ENCODE data around the gene STUM. TPM values are rescaled to one million over a fixed set of nuclear protein-coding genes. Genes with fewer than 3 reads are reported as not detected.

Gene STUM
- total RNA-seq, 1 donor from 2014 or later = 6.4 TPM

GRCh38 chr1:226552061-226552460 lies 3.5 kb downstream of the STUM start:
- peaks cover 24% of the 10 kb centered on the region for H3K4me1 ChIP-seq
- no peaks in the 10 kb centered on the region for H3K9me3 ChIP-seq
- no peaks in the 10 kb centered on the region for H3K27me3 ChIP-seq
- DNase-seq (ENCODE audit: extremely low spot score in 2 of 2) = no peak
- H3K36me3 ChIP-seq = no peaks in the 10 kb centered on the region
- H3K27ac ChIP-seq = no peak overlapping the region
- no peak overlapping the region for H3K4me3 ChIP-seq
- TF ChIP-seq POLR2A (IDR thresholded peaks at IDR 0.05) = no peak
- no peak for TF ChIP-seq POLR2AphosphoS5 (IDR thresholded peaks at IDR 0.05; ENCODE audit: insufficient read depth in 1 of 2, low read depth in 1 of 2)
- no peak for TF ChIP-seq CTCF (IDR thresholded peaks at IDR 0.05)
- intact Hi-C loops (cut with DNase I) = no loop called here

- no peak for DNase-seq (ENCODE audit: extremely low spot score in 2 of 2)
- Histone ChIP-seq H3K9me3 (no peaks in the 10 kb centered on the region), H3K27ac (no peak overlapping the region), H3K4me1 (peaks cover 19% of the 10 kb centered on the region), H3K27me3 (no peaks in the 10 kb centered on the region), H3K36me3 (no peaks in the 10 kb centered on the region), H3K4me3 (no peak overlapping the region)
- intact Hi-C loops (cut with DNase I) = no loop called here
- no peak for TF ChIP-seq POLR2A (IDR thresholded peaks at IDR 0.05)
- TF ChIP-seq POLR2AphosphoS5 (IDR thresholded peaks at IDR 0.05; ENCODE audit: insufficient read depth in 1 of 2, low read depth in 1 of 2) = no peak
- TF ChIP-seq CTCF (IDR thresholded peaks at IDR 0.05) = no peak
Measured at GRCh38 chr1:226553266-226553923, 4.8 kb downstream of the STUM start.

- TF ChIP-seq POLR2A (IDR thresholded peaks at IDR 0.05) (no peak), CTCF (IDR thresholded peaks at IDR 0.05) (no peak), POLR2AphosphoS5 (IDR thresholded peaks at IDR 0.05; ENCODE audit: insufficient read depth in 1 of 2, low read depth in 1 of 2) (no peak)
- no peak for DNase-seq (ENCODE audit: extremely low spot score in 2 of 2)
- H3K27me3 ChIP-seq = no peaks in the 10 kb centered on the region
- H3K36me3 ChIP-seq = no peaks in the 10 kb centered on the region
- H3K9me3 ChIP-seq = no peaks in the 10 kb centered on the region
- peaks cover 18% of the 10 kb centered on the region for H3K4me1 ChIP-seq
- intact Hi-C loops (cut with DNase I) = no loop called here
- H3K4me3 ChIP-seq = no peak overlapping the region
- no peak overlapping the region for H3K27ac ChIP-seq
Measured at GRCh38 chr1:226553924-226554282, 5.3 kb downstream of the STUM start.

GRCh38 chr1:226555092-226555491 lies 6.5 kb downstream of the STUM start:
- H3K4me3 ChIP-seq = no peak overlapping the region
- no peak for DNase-seq (ENCODE audit: extremely low spot score in 2 of 2)
- H3K27ac ChIP-seq = no peak overlapping the region
- no peaks in the 10 kb centered on the region for H3K36me3 ChIP-seq
- no peaks in the 10 kb centered on the region for H3K27me3 ChIP-seq
- TF ChIP-seq CTCF (IDR thresholded peaks at IDR 0.05) = no peak
- no peak for TF ChIP-seq POLR2AphosphoS5 (IDR thresholded peaks at IDR 0.05; ENCODE audit: insufficient read depth in 1 of 2, low read depth in 1 of 2)
- TF ChIP-seq POLR2A (IDR thresholded peaks at IDR 0.05) = no peak
- H3K9me3 ChIP-seq = no peaks in the 10 kb centered on the region
- intact Hi-C loops (cut with DNase I) = no loop called here
- peaks cover 6% of the 10 kb centered on the region for H3K4me1 ChIP-seq

GRCh38 chr1:226557424-226557823 lies 8.9 kb downstream of the STUM start:
- Histone ChIP-seq H3K9me3 (no peaks in the 10 kb centered on the region), H3K4me1 (no peaks in the 10 kb centered on the region), H3K36me3 (no peaks in the 10 kb centered on the region), H3K27ac (no peak overlapping the region), H3K4me3 (no peak overlapping the region), H3K27me3 (no peaks in the 10 kb centered on the region)
- DNase-seq (ENCODE audit: extremely low spot score in 2 of 2) = no peak
- intact Hi-C loops (cut with DNase I) = no loop called here
- no peak for TF ChIP-seq CTCF (IDR thresholded peaks at IDR 0.05)
- no peak for TF ChIP-seq POLR2A (IDR thresholded peaks at IDR 0.05)
- no peak for TF ChIP-seq POLR2AphosphoS5 (IDR thresholded peaks at IDR 0.05; ENCODE audit: insufficient read depth in 1 of 2, low read depth in 1 of 2)
